NCI-H526 treated with DMSO at 0.1 percent for 48 hours (cell line): ENCODE measurements around the gene GOLIM4.
"Not testable (repeated sequence)": the region's sequence is repeated elsewhere in the genome, so short reads cannot be mapped to it uniquely, and the experiment has no call there.

ENCODE experiments used
- DNase-seq: peaks from one replicate; lab custom pipeline; 2025; lab: John Stamatoyannopoulos, UW

The GOLIM4 gene

GRCh38 chr3:168095611-168096209 lies at the start of gene GOLIM4:
Gene GOLIM4, minus strand, starts transcription at chr3:168095924. Its CDS starts 639 bp downstream, at chr3:168095285.
- peak; percentile 85 for DNase-seq

GRCh38 chr3:168141405-168141998 lies 45.8 kb upstream of the GOLIM4 start:
- no peak for DNase-seq

- no peak for DNase-seq
These were observed 44.2 kb upstream of the GOLIM4 start for GRCh38 chr3:168139947-168140346.

GRCh38 chr3:168138421-168138820 lies 42.7 kb upstream of the GOLIM4 start:
- no peak for DNase-seq

- DNase-seq = no peak
These were observed 39.2 kb upstream of the GOLIM4 start for GRCh38 chr3:168134931-168135330.

- DNase-seq = not testable (repeated sequence)
These were observed 34.5 kb upstream of the GOLIM4 start for GRCh38 chr3:168130250-168130649.

- not testable (repeated sequence) for DNase-seq
These were observed 32.7 kb upstream of the GOLIM4 start for GRCh38 chr3:168128463-168128862.

GRCh38 chr3:168127466-168127865 lies 31.7 kb upstream of the GOLIM4 start:
- no peak for DNase-seq

- no peak for DNase-seq
These were observed 29.1 kb upstream of the GOLIM4 start for GRCh38 chr3:168124791-168125190.

GRCh38 chr3:168124291-168124690 lies 28.6 kb upstream of the GOLIM4 start:
- no peak for DNase-seq

GRCh38 chr3:168123201-168124176 lies 27.8 kb upstream of the GOLIM4 start:
- DNase-seq = no peak

GRCh38 chr3:168121184-168122017 lies 25.7 kb upstream of the GOLIM4 start:
- DNase-seq = no peak

- no peak for DNase-seq
These were observed 22.2 kb upstream of the GOLIM4 start for GRCh38 chr3:168117853-168118313.

- no peak for DNase-seq
These were observed 21.3 kb upstream of the GOLIM4 start for GRCh38 chr3:168117059-168117458.

- no peak for DNase-seq
These were observed 20.6 kb upstream of the GOLIM4 start for GRCh38 chr3:168116279-168116678.

GRCh38 chr3:168113848-168114247 lies 18.1 kb upstream of the GOLIM4 start:
- no peak for DNase-seq

- DNase-seq = no peak
These were observed 17.2 kb upstream of the GOLIM4 start for GRCh38 chr3:168112894-168113293.

GRCh38 chr3:168104361-168104760 lies 8.6 kb upstream of the GOLIM4 start:
- DNase-seq = no peak

GRCh38 chr3:168102735-168103410 lies 7.1 kb upstream of the GOLIM4 start:
- peak; percentile 74 for DNase-seq

GRCh38 chr3:168100777-168101492 lies 5.2 kb upstream of the GOLIM4 start:
- DNase-seq = no peak

GRCh38 chr3:168097381-168097780 lies 1.7 kb upstream of the GOLIM4 start:
- no peak for DNase-seq
